Measurements from ENCODE around the gene CCDC34.
"Not testable (repeated sequence)": the region's sequence is repeated elsewhere in the genome, so short reads cannot be mapped to it uniquely, and the experiment has no call there.

CCDC34 gene

GRCh38 chr11:27321340-27321739, 41.7 kb downstream of the CCDC34 start:
- not testable (repeated sequence) for DNase-seq (ENCODE audit: low read depth)

- DNase-seq (ENCODE audit: low read depth): no peak
Measured at GRCh38 chr11:27319072-27319471, 43.9 kb downstream of the CCDC34 start.

GRCh38 chr11:27317751-27318150, 45.3 kb downstream of the CCDC34 start:
- no peak for DNase-seq (ENCODE audit: low read depth)

- DNase-seq (ENCODE audit: low read depth): no peak
Measured at GRCh38 chr11:27315836-27316235, 47.2 kb downstream of the CCDC34 start.

- DNase-seq (ENCODE audit: low read depth): no peak
Measured at GRCh38 chr11:27313157-27313821, 49.7 kb downstream of the CCDC34 start.

- no peak for DNase-seq (ENCODE audit: low read depth)
Measured at GRCh38 chr11:27312110-27312509, 50.9 kb downstream of the CCDC34 start.

- no peak for DNase-seq (ENCODE audit: low read depth)
Measured at GRCh38 chr11:27310707-27311106, 52.3 kb downstream of the CCDC34 start.

- no peak for DNase-seq (ENCODE audit: low read depth)
Measured at GRCh38 chr11:27310182-27310581, 52.8 kb downstream of the CCDC34 start.

GRCh38 chr11:27309046-27309445, 54.0 kb downstream of the CCDC34 start:
- no peak for DNase-seq (ENCODE audit: low read depth)

GRCh38 chr11:27307232-27307631, 55.8 kb downstream of the CCDC34 start:
- DNase-seq (ENCODE audit: low read depth): no peak

- no peak for DNase-seq (ENCODE audit: low read depth)
Measured at GRCh38 chr11:27305751-27306150, 57.3 kb downstream of the CCDC34 start.

- no peak for DNase-seq (ENCODE audit: low read depth)
Measured at GRCh38 chr11:27304514-27304913, 58.5 kb downstream of the CCDC34 start.

GRCh38 chr11:27303903-27304302, 59.1 kb downstream of the CCDC34 start:
- no peak for DNase-seq (ENCODE audit: low read depth)

- no peak for DNase-seq (ENCODE audit: low read depth)
Measured at GRCh38 chr11:27300974-27301373, 62.0 kb downstream of the CCDC34 start.

- DNase-seq (ENCODE audit: low read depth): no peak
Measured at GRCh38 chr11:27297616-27298015, 65.4 kb downstream of the CCDC34 start.

- DNase-seq (ENCODE audit: low read depth): no peak
Measured at GRCh38 chr11:27296497-27296896, 66.5 kb downstream of the CCDC34 start.

GRCh38 chr11:27295928-27296327, 67.1 kb downstream of the CCDC34 start:
- no peak for DNase-seq (ENCODE audit: low read depth)

- DNase-seq (ENCODE audit: low read depth): no peak
Measured at GRCh38 chr11:27294654-27295053, 68.4 kb downstream of the CCDC34 start.

- no peak for DNase-seq (ENCODE audit: low read depth)
Measured at GRCh38 chr11:27293515-27294417, 69.2 kb downstream of the CCDC34 start.

GRCh38 chr11:27292637-27293010, 70.4 kb downstream of the CCDC34 start:
- DNase-seq (ENCODE audit: low read depth): no peak

- DNase-seq (ENCODE audit: low read depth): no peak
Measured at GRCh38 chr11:27291954-27292636, 70.9 kb downstream of the CCDC34 start.

- no peak for DNase-seq (ENCODE audit: low read depth)
Measured at GRCh38 chr11:27291302-27291889, 71.6 kb downstream of the CCDC34 start.

All from activated gamma-delta T cell treated with anti-CD3 and anti-CD28 coated beads, Interleukin-2, amount 50 U/mL, for 16 hours (primary cell).